GM12878 (cell line): ENCODE measurements around the gene DOCK2. TPM values are rescaled to one million over a fixed set of nuclear protein-coding genes. Genes with fewer than 3 reads are reported as not detected.
A peak's percentile ranks its signal among the peaks of the same experiment; 100 is the strongest.

Experiments
- ASH2L ChIP-seq: fragments of 300-600, 200-600 bp; sonication (generic); IDR thresholded peaks from 2 replicates; pipeline ENCODE4 v1.6.1; 2017; ENCODE audit warnings: low read depth, mild to moderate bottlenecking, borderline replicate concordance
- ATF7 ChIP-seq: fragments of 450-650 bp; IDR thresholded peaks from 2 replicates; pipeline ENCODE4 v1.6.1; 2016; ENCODE audit warnings: low read depth, mild to moderate bottlenecking
- CHD4 ChIP-seq: fragments of 200-600 bp; sonication (generic); IDR thresholded peaks from 2 replicates; pipeline ENCODE4 v1.6.1; 2016; ENCODE audit warnings: mild to moderate bottlenecking
- EP300 ChIP-seq, 2 experiments: fragments of 150-350 bp in 1 of 2; IDR thresholded peaks; 2 replicates each; pipeline ENCODE4 v1.6.1; 2011 to 2012; ENCODE audit warnings: low read depth in 2 of 2, low read length in 2 of 2, borderline replicate concordance in 1 of 2, improper control_type of control experiment in 1 of 2, inconsistent platforms in 1 of 2; ENCODE audit not compliant: control insufficient read depth in 1 of 2
- ETV6 ChIP-seq, 2 experiments: fragments of 450-650 bp in 1 of 2; IDR thresholded peaks in 1 of 2; conservative IDR thresholded peaks in 1 of 2; 2 replicates each; pipeline ENCODE4 v1.6.1; 2014; ENCODE audit warnings: antibody characterized with exemption in 1 of 2, borderline replicate concordance in 1 of 2, low read depth in 1 of 2, mild to moderate bottlenecking in 1 of 2, moderate library complexity in 1 of 2
- HDGF ChIP-seq: fragments of 450-650 bp; IDR thresholded peaks from 2 replicates; pipeline ENCODE4 v1.6.1; 2016; ENCODE audit warnings: antibody characterized with exemption
- IKZF1 ChIP-seq: fragments of 450-650 bp; conservative IDR thresholded peaks from 2 replicates; pipeline ENCODE4 v1.6.1; 2017; ENCODE audit warnings: antibody characterized with exemption, mild to moderate bottlenecking
- KAT2A ChIP-seq: conservative IDR thresholded peaks from 2 replicates; pipeline ENCODE4 v1.6.1; 2011; ENCODE audit warnings: low read depth, low read length; ENCODE audit not compliant: control insufficient read depth
- MYB ChIP-seq: fragments of 150-350 bp; IDR thresholded peaks from 2 replicates; pipeline ENCODE4 v1.6.1; 2014; ENCODE audit warnings: mild to moderate bottlenecking, low read depth, low read length, borderline replicate concordance
- NR2C1 ChIP-seq: fragments of 450-650 bp; IDR thresholded peaks from 2 replicates; pipeline ENCODE4 v1.6.1; 2017; ENCODE audit warnings: antibody characterized with exemption, mild to moderate bottlenecking, moderate library complexity
- PAX5 ChIP-seq: IDR thresholded peaks from 2 replicates; pipeline ENCODE4 v1.6.1; 2011; ENCODE audit warnings: low read depth, low read length, borderline replicate concordance
- PAX8 ChIP-seq: fragments of 450-650 bp; IDR thresholded peaks from 2 replicates; pipeline ENCODE4 v1.6.1; 2017; ENCODE audit warnings: mild to moderate bottlenecking, moderate library complexity
- POLR2A ChIP-seq: IDR thresholded peaks from 2 replicates; pipeline ENCODE4 v1.6.1; 2011; ENCODE audit warnings: low read depth, mild to moderate bottlenecking, low read length
- POLR2AphosphoS5 ChIP-seq: IDR thresholded peaks from 2 replicates; pipeline ENCODE4 v1.6.1; 2011; ENCODE audit warnings: mild to moderate bottlenecking, low read length, inconsistent platforms
- POU2F2 ChIP-seq: IDR thresholded peaks from 3 replicates; pipeline ENCODE4 v1.6.1; 2011; ENCODE audit warnings: low read depth, mild to moderate bottlenecking, low read length, borderline replicate concordance
- RUNX3 ChIP-seq: IDR thresholded peaks from 2 replicates; pipeline ENCODE4 v1.6.1; 2012; ENCODE audit warnings: low read length, inconsistent platforms
- STAT1 ChIP-seq: fragments of 450-650 bp; conservative IDR thresholded peaks from 2 replicates; pipeline ENCODE4 v1.6.1; 2014; ENCODE audit warnings: antibody characterized with exemption, mild to moderate bottlenecking
- SUZ12 ChIP-seq: fragments of 200-600 bp; sonication (generic); IDR thresholded peaks from one replicate; pipeline ENCODE4 v1.6.1; 2018; ENCODE audit warnings: antibody characterized with exemption, mild to moderate bottlenecking; ENCODE audit not compliant: unreplicated experiment
- TARDBP ChIP-seq: IDR thresholded peaks from 2 replicates; pipeline ENCODE4 v1.6.1; 2016; ENCODE audit warnings: borderline replicate concordance
- polyA plus RNA-seq, 11 experiments: library from polyadenylated mRNA; depleted of rRNA in 4 of 11; unstranded in 6 of 11; stranded (reverse) in 5 of 11; fragments of >200 nt; fragmentation: Nextera tagmentation in 4 of 11; fragmentation: Illumina TruSeq in 1 of 11; extraction: Ambion mirVana in 4 of 11; extraction: Trizol in 1 of 11; gene quantifications; 1 replicate in 1 of 11; 2 replicates in 10 of 11; pipeline versions ENCODE4 v1.2.1 to v1.2.3, GENCODE V29; 2011 to 2016; ENCODE audit warnings: inconsistent platforms in 2 of 11, missing spikeins in 2 of 11, low read depth in 1 of 11
- total RNA-seq, 4 experiments: library from RNA; depleted of rRNA in 3 of 4; stranded (reverse); fragments of >200 nt in 3 of 4; fragmentation: Illumina TruSeq in 1 of 4; extraction: Trizol in 1 of 4; gene quantifications; 2 replicates each; pipeline versions ENCODE4 v1.2.1 to v1.2.3, GENCODE V29; 2013 to 2021
- TF ChIP-seq, protein P1 (sequence below): IDR thresholded peaks from 2 replicates; pipeline ENCODE4 v1.6.1; 2012; ENCODE audit warnings: improper control_type of control experiment, low read depth, low read length; ENCODE audit not compliant: insufficient replicate concordance
- TF ChIP-seq, protein P2 (sequence below): fragments of 450-650 bp; formaldehyde crosslinking; IDR thresholded peaks from 2 replicates; pipeline ENCODE4 v1.4.0; 2020; ENCODE audit warnings: mild to moderate bottlenecking, moderate library complexity
- TF ChIP-seq, protein P3 (sequence below): IDR thresholded peaks from 2 replicates; pipeline ENCODE4 v1.6.1; 2012; ENCODE audit warnings: low read depth, low read length, improper control_type of control experiment

The DOCK2 gene
- total and polyA plus RNA-seq, 10 of the 15 experiments (the other 5 are each of a cell fraction or from before 2014, with no cell fraction given): 34.2 to 192 (median 118) TPM

DNA sequence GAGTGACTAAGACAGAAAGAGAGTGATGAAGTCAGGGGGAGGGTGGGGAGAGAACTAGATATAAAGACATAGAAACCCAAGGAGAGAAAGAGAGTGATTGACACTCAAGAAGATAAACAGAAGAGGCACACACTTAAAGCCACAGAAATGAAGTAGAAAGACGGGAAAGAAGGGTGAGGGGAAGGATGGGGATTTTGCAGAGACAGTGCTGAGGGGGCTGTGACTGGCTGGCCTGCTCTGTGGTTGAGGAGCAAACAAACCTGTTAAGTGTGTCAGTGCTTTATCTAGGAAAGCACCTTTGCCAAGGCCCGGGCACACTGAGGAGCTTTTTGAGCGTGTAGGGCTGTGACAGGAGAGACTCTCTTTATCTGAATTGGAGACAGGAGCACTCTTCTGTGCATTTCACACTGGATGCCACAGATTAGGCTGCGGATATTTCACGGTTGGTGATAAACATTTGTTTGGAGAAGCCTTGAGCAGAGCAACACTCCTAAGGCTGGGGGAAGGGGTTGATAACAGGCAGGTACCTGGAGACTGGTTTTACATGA is 109.1 kb downstream of the DOCK2 start (continued):
- TF ChIP-seq PAX8 (no peak), NR2C1 (no peak), ASH2L (no peak), STAT1 (no peak), POU2F2 (no peak), KAT2A (no peak), POLR2A (no peak), HDGF (0 out of 2 replicates have a peak, but pooled peaks have one; percentile 72), CHD4 (no peak), EP300 (IDR thresholded peaks at IDR 0.05; ENCODE audit: borderline replicate concordance in 1 of 2, control insufficient read depth in 1 of 2, low read depth in 2 of 2, low read length in 2 of 2) (peak in 1 of 2 experiments; percentile 48; a peak in 1 of 4 replicates), RUNX3 (peak; percentile 58; the same call in 1 of the 2 replicates), SUZ12 (no peak), POLR2AphosphoS5 (no peak; the same call in 1 of the 2 replicates), ATF7 (0 out of 2 replicates have a peak, but pooled peaks have one; percentile 45), TARDBP (no peak), ETV6 (conservative IDR thresholded peaks at IDR 0.05 in 1 of 2, IDR thresholded peaks at IDR 0.05 in 1 of 2; ENCODE audit: borderline replicate concordance in 1 of 2, low read depth in 1 of 2) (no peak), IKZF1 (peak; percentile 38), MYB (no peak), PAX5 (no peak)
- TF ChIP-seq, protein P1, sequence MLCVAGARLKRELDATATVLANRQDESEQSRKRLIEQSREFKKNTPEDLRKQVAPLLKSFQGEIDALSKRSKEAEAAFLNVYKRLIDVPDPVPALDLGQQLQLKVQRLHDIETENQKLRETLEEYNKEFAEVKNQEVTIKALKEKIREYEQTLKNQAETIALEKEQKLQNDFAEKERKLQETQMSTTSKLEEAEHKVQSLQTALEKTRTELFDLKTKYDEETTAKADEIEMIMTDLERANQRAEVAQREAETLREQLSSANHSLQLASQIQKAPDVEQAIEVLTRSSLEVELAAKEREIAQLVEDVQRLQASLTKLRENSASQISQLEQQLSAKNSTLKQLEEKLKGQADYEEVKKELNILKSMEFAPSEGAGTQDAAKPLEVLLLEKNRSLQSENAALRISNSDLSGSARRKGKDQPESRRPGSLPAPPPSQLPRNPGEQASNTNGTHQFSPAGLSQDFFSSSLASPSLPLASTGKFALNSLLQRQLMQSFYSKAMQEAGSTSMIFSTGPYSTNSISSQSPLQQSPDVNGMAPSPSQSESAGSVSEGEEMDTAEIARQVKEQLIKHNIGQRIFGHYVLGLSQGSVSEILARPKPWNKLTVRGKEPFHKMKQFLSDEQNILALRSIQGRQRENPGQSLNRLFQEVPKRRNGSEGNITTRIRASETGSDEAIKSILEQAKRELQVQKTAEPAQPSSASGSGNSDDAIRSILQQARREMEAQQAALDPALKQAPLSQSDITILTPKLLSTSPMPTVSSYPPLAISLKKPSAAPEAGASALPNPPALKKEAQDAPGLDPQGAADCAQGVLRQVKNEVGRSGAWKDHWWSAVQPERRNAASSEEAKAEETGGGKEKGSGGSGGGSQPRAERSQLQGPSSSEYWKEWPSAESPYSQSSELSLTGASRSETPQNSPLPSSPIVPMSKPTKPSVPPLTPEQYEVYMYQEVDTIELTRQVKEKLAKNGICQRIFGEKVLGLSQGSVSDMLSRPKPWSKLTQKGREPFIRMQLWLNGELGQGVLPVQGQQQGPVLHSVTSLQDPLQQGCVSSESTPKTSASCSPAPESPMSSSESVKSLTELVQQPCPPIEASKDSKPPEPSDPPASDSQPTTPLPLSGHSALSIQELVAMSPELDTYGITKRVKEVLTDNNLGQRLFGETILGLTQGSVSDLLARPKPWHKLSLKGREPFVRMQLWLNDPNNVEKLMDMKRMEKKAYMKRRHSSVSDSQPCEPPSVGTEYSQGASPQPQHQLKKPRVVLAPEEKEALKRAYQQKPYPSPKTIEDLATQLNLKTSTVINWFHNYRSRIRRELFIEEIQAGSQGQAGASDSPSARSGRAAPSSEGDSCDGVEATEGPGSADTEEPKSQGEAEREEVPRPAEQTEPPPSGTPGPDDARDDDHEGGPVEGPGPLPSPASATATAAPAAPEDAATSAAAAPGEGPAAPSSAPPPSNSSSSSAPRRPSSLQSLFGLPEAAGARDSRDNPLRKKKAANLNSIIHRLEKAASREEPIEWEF: no peak
- TF ChIP-seq, protein P2, sequence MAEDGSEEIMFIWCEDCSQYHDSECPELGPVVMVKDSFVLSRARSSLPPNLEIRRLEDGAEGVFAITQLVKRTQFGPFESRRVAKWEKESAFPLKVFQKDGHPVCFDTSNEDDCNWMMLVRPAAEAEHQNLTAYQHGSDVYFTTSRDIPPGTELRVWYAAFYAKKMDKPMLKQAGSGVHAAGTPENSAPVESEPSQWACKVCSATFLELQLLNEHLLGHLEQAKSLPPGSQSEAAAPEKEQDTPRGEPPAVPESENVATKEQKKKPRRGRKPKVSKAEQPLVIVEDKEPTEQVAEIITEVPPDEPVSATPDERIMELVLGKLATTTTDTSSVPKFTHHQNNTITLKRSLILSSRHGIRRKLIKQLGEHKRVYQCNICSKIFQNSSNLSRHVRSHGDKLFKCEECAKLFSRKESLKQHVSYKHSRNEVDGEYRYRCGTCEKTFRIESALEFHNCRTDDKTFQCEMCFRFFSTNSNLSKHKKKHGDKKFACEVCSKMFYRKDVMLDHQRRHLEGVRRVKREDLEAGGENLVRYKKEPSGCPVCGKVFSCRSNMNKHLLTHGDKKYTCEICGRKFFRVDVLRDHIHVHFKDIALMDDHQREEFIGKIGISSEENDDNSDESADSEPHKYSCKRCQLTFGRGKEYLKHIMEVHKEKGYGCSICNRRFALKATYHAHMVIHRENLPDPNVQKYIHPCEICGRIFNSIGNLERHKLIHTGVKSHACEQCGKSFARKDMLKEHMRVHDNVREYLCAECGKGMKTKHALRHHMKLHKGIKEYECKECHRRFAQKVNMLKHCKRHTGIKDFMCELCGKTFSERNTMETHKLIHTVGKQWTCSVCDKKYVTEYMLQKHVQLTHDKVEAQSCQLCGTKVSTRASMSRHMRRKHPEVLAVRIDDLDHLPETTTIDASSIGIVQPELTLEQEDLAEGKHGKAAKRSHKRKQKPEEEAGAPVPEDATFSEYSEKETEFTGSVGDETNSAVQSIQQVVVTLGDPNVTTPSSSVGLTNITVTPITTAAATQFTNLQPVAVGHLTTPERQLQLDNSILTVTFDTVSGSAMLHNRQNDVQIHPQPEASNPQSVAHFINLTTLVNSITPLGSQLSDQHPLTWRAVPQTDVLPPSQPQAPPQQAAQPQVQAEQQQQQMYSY (CRISPR knock-in tag): no peak
- TF ChIP-seq, protein P3, sequence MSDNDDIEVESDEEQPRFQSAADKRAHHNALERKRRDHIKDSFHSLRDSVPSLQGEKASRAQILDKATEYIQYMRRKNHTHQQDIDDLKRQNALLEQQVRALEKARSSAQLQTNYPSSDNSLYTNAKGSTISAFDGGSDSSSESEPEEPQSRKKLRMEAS: no peak
